HFFc6 (cell line): Measurements from ENCODE around the gene BAX. TPM values are rescaled to one million over a fixed set of nuclear protein-coding genes. Genes with fewer than 3 reads are reported as not detected.
A peak's percentile ranks its signal among the peaks of the same experiment; 100 is the strongest.

Experiments
- DNase-seq: peaks from one replicate; pipeline ENCODE4 v3.0.0-alpha.2; 2018
- H3K27ac Mint-ChIP-seq: 2 replicates; pipeline ENCODE4 v1.8.0; 2020; ENCODE audit warnings: mild to moderate bottlenecking, mixed read lengths
- H3K27me3 Mint-ChIP-seq: 2 replicates; pipeline ENCODE4 v1.8.0; 2021; ENCODE audit warnings: mild to moderate bottlenecking, moderate library complexity, mixed read lengths; ENCODE audit not compliant: insufficient read depth
- H3K36me3 Mint-ChIP-seq: 2 replicates; pipeline ENCODE4 v1.8.0; 2021; ENCODE audit warnings: low read depth, mixed read lengths
- H3K4me1 Mint-ChIP-seq: 2 replicates; pipeline ENCODE4 v1.8.0; 2020; ENCODE audit warnings: low read depth, mixed read lengths
- H3K4me3 Mint-ChIP-seq: 2 replicates; pipeline ENCODE4 v1.8.0; 2020; ENCODE audit warnings: mild to moderate bottlenecking, moderate library complexity, mixed read lengths
- H3K9me3 Mint-ChIP-seq: 2 replicates; pipeline ENCODE4 v1.8.0; 2020; ENCODE audit warnings: mild to moderate bottlenecking, mixed read lengths
- total RNA-seq, 6 experiments: library from RNA; stranded (reverse); fragmentation: NEBNext Ultra II Directional; extraction: Animal tissue kit (Norgen Biotek cat#: 25700); gene quantifications; 2 replicates in 1 of 6; 3 replicates in 5 of 6; pipeline ENCODE4 v1.2.3, GENCODE V29; 2021
- TF ChIP-seq, protein P1 (sequence below): fragments of 200-600 bp; sonication (generic); IDR thresholded peaks from 2 replicates; pipeline ENCODE4 v1.5.0; 2021; ENCODE audit warnings: antibody characterized with exemption, mild to moderate bottlenecking

BAX gene
- total RNA-seq, 6 experiments from 2014 or later, result 223 to 260 (median 244) TPM

DNA sequence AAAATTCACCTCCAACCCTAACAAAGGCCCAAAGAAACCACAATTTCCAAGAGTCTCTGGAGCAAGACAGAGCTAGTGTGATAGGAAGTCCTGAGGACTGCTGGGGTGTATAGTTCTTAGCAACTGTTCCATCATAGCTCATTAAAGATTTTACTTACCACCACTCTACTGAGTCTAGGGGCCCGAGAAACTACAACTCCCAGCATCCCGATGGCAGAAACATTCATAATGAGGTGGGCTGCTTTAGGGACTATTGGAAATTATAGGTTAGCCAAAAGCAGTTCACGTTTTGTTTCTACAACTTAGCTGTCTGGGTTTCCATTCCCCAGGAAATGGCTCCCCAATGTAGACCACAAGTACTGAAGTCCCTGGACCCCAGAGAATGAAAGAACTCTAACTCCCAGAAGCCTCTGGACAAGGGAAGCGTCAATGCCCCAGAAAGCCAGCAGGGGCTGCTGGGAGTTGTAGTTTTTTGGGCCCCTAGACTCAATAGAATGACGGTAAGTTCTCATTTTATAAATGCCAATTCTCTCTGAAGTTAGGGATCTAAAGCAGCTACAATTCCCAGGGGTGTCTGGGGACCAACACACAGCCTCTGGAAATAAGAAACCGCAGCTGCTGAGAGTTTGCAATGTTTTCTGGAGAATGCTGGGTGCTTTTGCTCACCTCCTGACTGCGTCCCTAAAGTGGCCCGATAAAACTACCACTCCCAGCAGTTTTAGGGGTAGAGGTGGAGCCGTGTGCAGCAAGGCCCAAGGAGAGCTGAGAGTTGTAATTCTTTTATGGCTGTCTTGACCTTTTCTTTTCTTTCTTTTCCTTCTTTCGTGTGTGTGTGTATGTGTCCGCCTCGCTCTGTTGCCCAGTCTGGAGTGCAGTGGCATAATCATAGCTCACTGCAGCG, 21.5 kb downstream of the BAX start:
- H3K4me1 Mint-ChIP-seq, result peaks cover 22% of the 10 kb centered on the region

DNA sequence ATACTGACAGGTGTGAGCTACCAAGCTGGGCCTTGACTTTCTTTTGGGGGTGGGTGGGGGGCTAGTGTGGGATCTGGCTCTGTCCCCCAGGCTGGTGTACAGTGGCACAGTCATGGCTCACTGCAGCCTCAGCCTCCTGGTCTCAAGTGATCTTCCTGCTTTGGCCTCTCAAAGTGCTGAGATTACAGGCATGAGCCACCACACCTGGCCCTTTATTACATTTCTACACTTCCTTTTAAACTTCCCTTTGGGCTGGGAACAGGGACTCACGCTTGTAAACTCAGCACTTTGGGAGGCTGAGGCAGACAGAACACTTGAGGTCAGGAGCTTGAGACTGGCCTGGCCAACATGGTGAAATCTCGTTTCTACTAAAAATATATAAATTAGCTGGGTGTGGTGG, 22.4 kb downstream of the BAX start:
- no peak overlapping the region for H3K27ac Mint-ChIP-seq
- no peak overlapping the region for H3K4me3 Mint-ChIP-seq
- peaks cover 21% of the 10 kb centered on the region for H3K4me1 Mint-ChIP-seq
- no peaks in the 10 kb centered on the region for H3K9me3 Mint-ChIP-seq
- H3K27me3 Mint-ChIP-seq, result no peaks in the 10 kb centered on the region; the same call in 1 of the 2 replicates
- no peak for DNase-seq
- H3K36me3 Mint-ChIP-seq, result peaks cover 35% of the 10 kb centered on the region
- TF ChIP-seq, protein P1, sequence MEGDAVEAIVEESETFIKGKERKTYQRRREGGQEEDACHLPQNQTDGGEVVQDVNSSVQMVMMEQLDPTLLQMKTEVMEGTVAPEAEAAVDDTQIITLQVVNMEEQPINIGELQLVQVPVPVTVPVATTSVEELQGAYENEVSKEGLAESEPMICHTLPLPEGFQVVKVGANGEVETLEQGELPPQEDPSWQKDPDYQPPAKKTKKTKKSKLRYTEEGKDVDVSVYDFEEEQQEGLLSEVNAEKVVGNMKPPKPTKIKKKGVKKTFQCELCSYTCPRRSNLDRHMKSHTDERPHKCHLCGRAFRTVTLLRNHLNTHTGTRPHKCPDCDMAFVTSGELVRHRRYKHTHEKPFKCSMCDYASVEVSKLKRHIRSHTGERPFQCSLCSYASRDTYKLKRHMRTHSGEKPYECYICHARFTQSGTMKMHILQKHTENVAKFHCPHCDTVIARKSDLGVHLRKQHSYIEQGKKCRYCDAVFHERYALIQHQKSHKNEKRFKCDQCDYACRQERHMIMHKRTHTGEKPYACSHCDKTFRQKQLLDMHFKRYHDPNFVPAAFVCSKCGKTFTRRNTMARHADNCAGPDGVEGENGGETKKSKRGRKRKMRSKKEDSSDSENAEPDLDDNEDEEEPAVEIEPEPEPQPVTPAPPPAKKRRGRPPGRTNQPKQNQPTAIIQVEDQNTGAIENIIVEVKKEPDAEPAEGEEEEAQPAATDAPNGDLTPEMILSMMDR, result no peak

More for the DNA sequence above, 21.5 kb downstream of the BAX start:
- TF ChIP-seq, protein P1, result peak; percentile 62
- H3K4me3 Mint-ChIP-seq, result no peak overlapping the region
- no peaks in the 10 kb centered on the region for H3K9me3 Mint-ChIP-seq
- H3K36me3 Mint-ChIP-seq, result peaks cover 33% of the 10 kb centered on the region
- no peaks in the 10 kb centered on the region; the same call in 1 of the 2 replicates for H3K27me3 Mint-ChIP-seq
- H3K27ac Mint-ChIP-seq, result no peak overlapping the region
- no peak for DNase-seq

DNA sequence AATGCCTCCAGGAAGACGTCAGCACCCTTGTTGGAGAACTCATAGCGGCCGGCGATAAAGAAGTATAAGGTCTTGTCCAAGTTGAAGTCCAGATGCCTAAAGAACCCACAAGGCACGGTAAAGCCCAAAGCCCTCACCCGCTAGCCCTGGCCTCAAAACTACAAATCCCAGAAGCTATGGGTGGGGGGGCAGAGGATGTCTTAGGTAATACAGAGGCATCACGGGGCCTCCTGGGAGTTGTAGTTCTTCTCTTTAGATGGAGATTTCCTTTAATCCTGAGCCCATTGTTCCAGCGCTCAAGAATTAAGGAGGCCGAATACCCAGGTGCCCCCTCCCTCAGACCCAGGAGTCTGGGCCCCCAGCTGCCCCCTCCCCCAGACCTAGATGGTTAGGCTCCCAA, 27.6 kb downstream of the BAX start:
- Mint-ChIP-seq H3K4me1 (peaks cover 21% of the 10 kb centered on the region), H3K27me3 (no peaks in the 10 kb centered on the region; the same call in 1 of the 2 replicates), H3K27ac (peak overlapping the region; percentile 53; the same call in 1 of the 2 replicates), H3K9me3 (no peaks in the 10 kb centered on the region), H3K4me3 (no peak overlapping the region), H3K36me3 (peaks cover 36% of the 10 kb centered on the region)
- DNase-seq, result no peak
- TF ChIP-seq, protein P1, result no peak

DNA sequence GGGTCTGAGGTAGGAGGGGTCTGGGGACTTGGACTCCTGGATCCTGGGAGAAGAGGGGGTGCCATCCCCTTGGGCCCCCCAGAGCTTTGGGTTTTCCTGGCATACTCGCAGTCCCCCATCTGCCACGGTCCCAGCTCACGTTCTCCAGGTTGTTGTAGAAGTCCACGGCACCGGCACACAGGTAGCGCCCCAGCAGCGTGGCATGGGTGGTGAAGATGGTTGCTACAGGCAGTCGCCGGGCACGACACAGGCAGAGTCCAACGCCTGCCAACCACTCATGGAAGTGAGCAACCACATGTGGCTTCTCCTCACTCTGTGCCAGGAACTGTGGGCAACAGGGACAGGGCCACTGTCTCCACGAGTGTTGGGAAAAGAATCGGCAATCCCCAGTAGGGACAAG, 31.0 kb downstream of the BAX start:
- Mint-ChIP-seq H3K36me3 (peaks cover 36% of the 10 kb centered on the region), H3K9me3 (no peaks in the 10 kb centered on the region), H3K4me3 (no peak overlapping the region), H3K27ac (no peak overlapping the region), H3K4me1 (peaks cover 8% of the 10 kb centered on the region), H3K27me3 (no peaks in the 10 kb centered on the region)
- TF ChIP-seq, protein P1, result no peak
- no peak for DNase-seq

DNA sequence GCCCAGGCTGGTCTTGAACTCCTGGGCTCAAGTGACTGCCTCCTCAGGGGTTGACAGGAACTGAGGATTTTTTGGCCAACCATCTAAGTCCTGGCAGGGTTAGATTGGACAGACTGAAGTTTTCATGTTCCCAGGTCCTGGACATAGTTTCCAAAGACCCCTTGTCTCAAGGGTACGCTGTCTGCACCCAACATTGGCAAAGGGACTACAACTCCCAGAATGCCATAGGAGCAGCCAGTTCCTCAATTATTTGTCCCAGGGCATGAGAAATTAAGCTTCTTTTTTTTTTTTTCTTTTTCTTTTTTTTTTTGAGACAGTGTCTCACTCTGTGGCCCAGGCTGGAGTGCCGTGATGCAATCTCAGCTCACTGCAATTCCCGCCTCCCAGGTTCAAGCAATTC, 31.5 kb downstream of the BAX start:
- no peak overlapping the region for H3K4me3 Mint-ChIP-seq
- DNase-seq, result no peak
- H3K27ac Mint-ChIP-seq, result no peak overlapping the region
- no peaks in the 10 kb centered on the region; the same call in 1 of the 2 replicates for H3K27me3 Mint-ChIP-seq
- no peaks in the 10 kb centered on the region for H3K9me3 Mint-ChIP-seq
- H3K4me1 Mint-ChIP-seq, result peaks cover 13% of the 10 kb centered on the region
- H3K36me3 Mint-ChIP-seq, result peaks cover 40% of the 10 kb centered on the region
- TF ChIP-seq, protein P1, result no peak
